ENCODE measurements around the gene CCSER1.

The CCSER1 gene

GRCh38 chr4:90979556-90979955, 852.4 kb downstream of the CCSER1 start:
- no peak for DNase-seq

GRCh38 chr4:90982813-90983212, 855.6 kb downstream of the CCSER1 start:
- no peak for DNase-seq

GRCh38 chr4:90990284-90990683, 863.1 kb downstream of the CCSER1 start:
- DNase-seq = no peak

- DNase-seq = no peak
Observed at GRCh38 chr4:90992213-90992612, 865.0 kb downstream of the CCSER1 start.

- no peak for DNase-seq
Observed at GRCh38 chr4:90994851-90995574, 867.8 kb downstream of the CCSER1 start.

- no peak for DNase-seq
Observed at GRCh38 chr4:90995996-90996395, 868.8 kb downstream of the CCSER1 start.

- no peak for DNase-seq
Observed at GRCh38 chr4:90996813-90997212, 869.6 kb downstream of the CCSER1 start.

- no peak for DNase-seq
Observed at GRCh38 chr4:91015861-91016260, 888.7 kb downstream of the CCSER1 start.

GRCh38 chr4:91019513-91019912, 892.3 kb downstream of the CCSER1 start:
- DNase-seq = no peak

- no peak for DNase-seq
Observed at GRCh38 chr4:91025241-91026148, 898.3 kb downstream of the CCSER1 start.

GRCh38 chr4:91028228-91028627, 901.0 kb downstream of the CCSER1 start:
- no peak for DNase-seq

GRCh38 chr4:91031761-91032160, 904.6 kb downstream of the CCSER1 start:
- no peak for DNase-seq

GRCh38 chr4:91032725-91033445, 905.7 kb downstream of the CCSER1 start:
- DNase-seq = no peak

GRCh38 chr4:91035276-91035675, 908.1 kb downstream of the CCSER1 start:
- no peak for DNase-seq

- no peak for DNase-seq
Observed at GRCh38 chr4:91037951-91038350, 910.8 kb downstream of the CCSER1 start.

GRCh38 chr4:91057871-91058270, 930.7 kb downstream of the CCSER1 start:
- DNase-seq = no peak

GRCh38 chr4:91058345-91058744, 931.2 kb downstream of the CCSER1 start:
- no peak for DNase-seq

- no peak for DNase-seq
Observed at GRCh38 chr4:91064157-91064853, 937.1 kb downstream of the CCSER1 start.

GRCh38 chr4:91065117-91065516, 937.9 kb downstream of the CCSER1 start:
- DNase-seq = no peak

GRCh38 chr4:91070736-91071135, 943.5 kb downstream of the CCSER1 start:
- DNase-seq = no peak

GRCh38 chr4:91076147-91076546, 949.0 kb downstream of the CCSER1 start:
- no peak for DNase-seq

GRCh38 chr4:91085961-91086360, 958.8 kb downstream of the CCSER1 start:
- DNase-seq = no peak

- no peak for DNase-seq
Observed at GRCh38 chr4:91087743-91088142, 960.5 kb downstream of the CCSER1 start.
